Activated CD4-positive, alpha-beta T cell treated with anti-CD3 and anti-CD28 coated beads for 36 hours (primary cell): ENCODE measurements around the gene NAA50. TPM values are rescaled to one million over a fixed set of nuclear protein-coding genes. Genes with fewer than 3 reads are reported as not detected.
A peak's percentile ranks its signal among the peaks of the same experiment; 100 is the strongest.

ENCODE experiments used
- ATAC-seq: fragments of 200-7000 bp; cut with Tn5 transposase; one replicate; pipeline ENCODE4 v1.10.0; 2021; ENCODE audit warnings: mild to moderate bottlenecking, moderate library complexity
- CTCF ChIA-PET: fragments of 350-600 bp; sonication (Branson Sonifier 250); formaldehyde crosslinking; loops from one replicate; lab custom pipeline; 2021; ENCODE audit warnings: antibody characterized with exemption; lab: Charles Lee
- POLR2A ChIA-PET: fragments of 350-600 bp; sonication (Branson Sonifier 250); formaldehyde crosslinking; loops from one replicate; lab custom pipeline; 2021; ENCODE audit warnings: antibody characterized with exemption, inconsistent platforms; lab: Charles Lee
- DNase-seq: peaks from one replicate; pipeline ENCODE4 v3.0.0-alpha.2; 2020
- H3K27ac Mint-ChIP-seq: one replicate; pipeline ENCODE4 v1.8.0; 2021; ENCODE audit warnings: mixed read lengths
- H3K27me3 Mint-ChIP-seq: one replicate; pipeline ENCODE4 v1.8.0; 2021; ENCODE audit warnings: mixed read lengths
- H3K36me3 Mint-ChIP-seq: one replicate; pipeline ENCODE4 v1.8.0; 2021; ENCODE audit warnings: low read depth, mixed read lengths
- H3K4me1 Mint-ChIP-seq: one replicate; pipeline ENCODE4 v1.8.0; 2021; ENCODE audit warnings: mixed read lengths
- H3K4me3 Mint-ChIP-seq: one replicate; pipeline ENCODE4 v1.8.0; 2021; ENCODE audit warnings: mild to moderate bottlenecking, moderate library complexity, mixed read lengths
- H3K9me3 Mint-ChIP-seq: one replicate; pipeline ENCODE4 v1.8.0; 2021; ENCODE audit warnings: low read depth, mixed read lengths
- intact Hi-C, 2 experiments: fragments of 100-400 bp; cut with DNase I in 1 of 2; cut with micrococcal nuclease in 1 of 2; formaldehyde crosslinking; loops; one replicate each; pipeline versions ENCODE4 v1.14.2 to v1.15.1; 2022 to 2024; cut with DNase I, micrococcal nuclease
- total RNA-seq, 2 experiments: library from RNA; stranded (reverse); gene quantifications; one replicate each; pipeline ENCODE4 v1.2.3, GENCODE V29; 2021

The NAA50 gene
- total RNA-seq, 2 experiments from 2014 or later: 97.1 to 122 TPM

DNA sequence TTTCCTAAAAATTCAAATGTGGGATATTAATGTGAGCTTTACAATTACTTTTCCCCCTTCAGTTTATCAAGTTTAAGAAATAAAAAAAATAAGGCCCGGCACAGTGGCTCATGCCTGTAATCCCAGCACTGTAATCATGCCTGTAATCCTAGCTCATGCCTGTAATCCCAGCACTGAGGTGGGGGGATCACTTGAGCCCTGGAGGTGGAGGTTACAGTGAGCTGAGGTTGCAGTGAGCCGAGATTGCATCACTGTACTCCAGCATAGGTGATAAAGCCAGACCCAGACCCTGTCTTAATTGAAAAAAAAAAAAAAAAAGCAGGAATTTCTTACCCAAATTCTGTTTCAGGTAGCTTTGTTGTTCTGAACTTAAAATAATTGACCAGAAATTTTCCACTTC is 18.6 kb upstream of the NAA50 start:
- no peaks in the 10 kb centered on the region for H3K27me3 Mint-ChIP-seq
- no peak overlapping the region for H3K4me3 Mint-ChIP-seq
- no peak overlapping the region for H3K27ac Mint-ChIP-seq
- intact Hi-C loops: no loop called here
- POLR2A ChIA-PET: no interaction called here
- no peak for ATAC-seq
- H3K4me1 Mint-ChIP-seq: peaks cover 4% of the 10 kb centered on the region
- CTCF ChIA-PET: interaction anchor here (0.6 to 0.9 kb wide), 3 partner anchors 10 to 283 kb away, joined by 3 to 5 read pairs (median 3); no protein-coding TSS in a partner anchor
- DNase-seq: no peak
- no peaks in the 10 kb centered on the region for H3K9me3 Mint-ChIP-seq
- H3K36me3 Mint-ChIP-seq: no peaks in the 10 kb centered on the region

DNA sequence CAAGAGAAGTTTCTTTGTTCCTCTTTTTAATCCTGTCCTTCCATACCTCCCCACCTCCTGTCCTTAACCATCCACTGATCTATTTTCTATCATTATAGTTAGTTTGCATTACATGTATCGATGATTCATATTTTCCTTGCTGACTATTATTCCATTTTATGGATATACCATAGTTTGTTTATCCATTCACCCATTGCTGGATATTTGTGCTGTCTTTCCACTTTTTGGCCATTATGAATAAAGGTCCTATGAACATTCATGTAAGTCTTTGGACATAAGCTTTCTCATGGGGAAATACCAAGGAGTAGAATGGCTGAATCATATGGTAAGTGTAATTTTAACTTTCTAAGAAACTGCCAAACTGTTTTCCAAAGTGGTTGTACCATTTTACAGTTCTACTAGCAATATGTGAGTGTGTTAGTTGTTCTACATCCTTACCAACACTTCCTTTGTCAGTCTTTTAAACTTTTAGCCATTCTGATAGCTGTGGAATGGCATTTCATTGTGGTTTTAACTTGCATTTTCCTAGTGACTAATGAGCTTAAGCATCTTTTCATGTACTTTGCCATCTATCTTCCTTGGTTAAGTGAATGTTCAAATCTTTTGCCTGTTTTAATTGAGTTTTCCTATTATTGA is 12.5 kb upstream of the NAA50 start:
- H3K9me3 Mint-ChIP-seq: peaks cover 5% of the 10 kb centered on the region
- no peaks in the 10 kb centered on the region for H3K27me3 Mint-ChIP-seq
- ChIA-PET POLR2A (interaction anchor here (0.7 kb wide), 1 partner anchor 128 kb away, joined by 3 read pairs; no protein-coding TSS in a partner anchor), CTCF (interaction anchor here (0.6 to 2.1 kb wide), 3 partner anchors 9 to 1146 kb away, joined by 3 to 9 read pairs (median 6); no protein-coding TSS in a partner anchor)
- intact Hi-C loops: no loop called here
- no peak overlapping the region for H3K27ac Mint-ChIP-seq
- peak; percentile 30 for ATAC-seq
- no peak overlapping the region for H3K4me3 Mint-ChIP-seq
- H3K36me3 Mint-ChIP-seq: peaks cover 11% of the 10 kb centered on the region
- no peak for DNase-seq
- peaks cover 10% of the 10 kb centered on the region for H3K4me1 Mint-ChIP-seq

DNA sequence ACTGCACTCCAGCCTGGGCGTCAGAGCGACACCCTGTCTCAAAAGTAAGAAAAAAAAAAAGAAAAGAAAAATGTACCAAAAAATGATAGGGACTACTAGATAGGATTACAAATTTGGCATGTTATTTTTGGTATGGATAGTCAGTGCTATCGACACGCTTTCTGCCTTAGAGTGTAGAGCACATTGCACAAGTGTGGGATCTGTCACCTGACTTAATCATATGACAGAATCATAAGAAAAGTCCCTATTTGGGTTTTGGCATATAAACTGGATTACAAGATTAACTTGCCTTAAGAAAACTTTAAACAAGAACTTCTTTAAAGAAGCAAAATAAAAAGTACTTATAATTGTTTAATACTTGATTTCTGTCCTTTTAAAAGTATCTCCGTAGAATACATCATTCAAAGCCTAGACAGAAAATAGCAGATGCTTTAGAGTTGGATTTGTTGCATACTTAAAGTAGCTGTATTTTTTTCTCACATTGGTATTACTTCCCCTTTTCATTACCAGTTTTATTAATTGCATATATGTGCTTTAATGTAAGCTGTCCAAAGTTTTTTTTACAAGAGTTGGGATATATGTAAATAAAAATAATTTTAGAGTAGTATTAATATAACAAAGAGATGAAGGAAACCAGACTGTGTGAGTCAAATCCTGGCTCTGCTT is 8.6 kb upstream of the NAA50 start:
- peaks cover 19% of the 10 kb centered on the region for H3K4me1 Mint-ChIP-seq

DNA sequence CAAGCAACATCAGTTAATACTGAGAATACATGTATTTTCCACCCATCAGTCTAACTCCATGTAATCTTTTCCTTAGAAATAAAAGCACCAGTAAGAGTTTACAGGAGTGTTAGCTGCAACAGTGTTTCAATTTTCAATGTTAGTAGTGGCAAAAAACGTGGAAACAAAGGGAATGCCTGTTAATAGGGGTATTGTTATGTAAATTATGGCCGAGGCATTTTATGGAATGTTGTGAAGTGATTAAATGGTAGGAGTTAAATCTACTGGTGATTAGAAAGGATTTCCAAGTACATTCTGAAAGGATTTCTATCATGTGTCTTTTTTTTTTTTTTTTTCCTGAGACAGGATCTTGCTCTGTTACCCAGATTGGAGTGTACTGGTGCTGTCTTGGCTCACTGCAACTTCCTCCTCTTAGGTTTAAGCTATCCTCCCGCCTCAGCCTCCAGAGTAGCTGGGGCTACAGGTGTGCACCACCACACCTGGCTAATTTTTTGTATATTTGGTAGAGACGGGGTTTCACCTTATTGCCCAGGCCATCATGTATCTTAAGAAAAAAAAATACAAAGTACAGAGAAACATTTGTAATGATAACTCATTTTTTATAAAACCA is 7.4 kb upstream of the NAA50 start:
- CTCF ChIA-PET: interaction anchor here (0.7 to 1.1 kb wide), 2 partner anchors 11 to 49 kb away, joined by 3 to 5 read pairs; no protein-coding TSS in a partner anchor
- no peaks in the 10 kb centered on the region for H3K27me3 Mint-ChIP-seq
- H3K4me3 Mint-ChIP-seq: no peak overlapping the region
- peaks cover 8% of the 10 kb centered on the region for H3K36me3 Mint-ChIP-seq
- DNase-seq: no peak
- POLR2A ChIA-PET: interaction anchor here (0.6 kb wide), 1 partner anchor 144 kb away, joined by 7 read pairs; no protein-coding TSS in a partner anchor
- H3K27ac Mint-ChIP-seq: no peak overlapping the region
- intact Hi-C loops: no loop called here
- ATAC-seq: no peak
- peaks cover 3% of the 10 kb centered on the region for H3K9me3 Mint-ChIP-seq
- H3K4me1 Mint-ChIP-seq: peaks cover 24% of the 10 kb centered on the region

More for the DNA sequence above, 8.6 kb upstream of the NAA50 start:
- DNase-seq: no peak
- H3K27ac Mint-ChIP-seq: no peak overlapping the region
- no peaks in the 10 kb centered on the region for H3K27me3 Mint-ChIP-seq
- peaks cover 11% of the 10 kb centered on the region for H3K36me3 Mint-ChIP-seq
- peaks cover 5% of the 10 kb centered on the region for H3K9me3 Mint-ChIP-seq
- H3K4me3 Mint-ChIP-seq: no peak overlapping the region
- no peak for ATAC-seq
- intact Hi-C loops: no loop called here
- ChIA-PET POLR2A (no interaction called here), CTCF (interaction anchor here (0.9 to 1.4 kb wide), 3 partner anchors 10 to 27 kb away, joined by 3 to 5 read pairs (median 4); no protein-coding TSS in a partner anchor)

DNA sequence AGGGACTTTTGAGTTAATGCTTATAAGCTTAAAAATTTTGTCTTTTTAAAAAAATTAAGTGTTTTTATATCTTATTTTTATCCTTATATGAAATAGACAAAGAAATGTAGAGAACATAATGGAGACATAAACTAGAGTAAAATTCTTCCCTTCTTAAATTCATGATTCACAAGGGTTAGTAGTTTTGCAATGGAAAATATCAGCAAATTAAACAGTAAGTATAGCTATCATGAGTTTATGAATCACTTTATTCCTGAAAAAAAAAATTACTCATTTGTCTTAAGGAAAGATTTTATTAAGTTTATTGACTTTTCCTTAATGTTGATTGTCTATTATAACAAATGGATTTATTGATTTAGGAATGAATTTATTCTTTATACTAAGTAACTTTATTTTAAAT is 5.1 kb upstream of the NAA50 start:
- H3K9me3 Mint-ChIP-seq: no peaks in the 10 kb centered on the region
- ChIA-PET POLR2A (no interaction called here), CTCF (interaction anchor here (0.8 to 8.2 kb wide), 6 partner anchors 9 to 94 kb away, joined by 3 to 101 read pairs (median 4); no protein-coding TSS in a partner anchor)
- peaks cover 2% of the 10 kb centered on the region for H3K36me3 Mint-ChIP-seq
- H3K27me3 Mint-ChIP-seq: no peaks in the 10 kb centered on the region
- H3K4me3 Mint-ChIP-seq: no peak overlapping the region
- peaks cover 32% of the 10 kb centered on the region for H3K4me1 Mint-ChIP-seq
- intact Hi-C loops: no loop called here
- DNase-seq (no peak), ATAC-seq (no peak)
- H3K27ac Mint-ChIP-seq: no peak overlapping the region

DNA sequence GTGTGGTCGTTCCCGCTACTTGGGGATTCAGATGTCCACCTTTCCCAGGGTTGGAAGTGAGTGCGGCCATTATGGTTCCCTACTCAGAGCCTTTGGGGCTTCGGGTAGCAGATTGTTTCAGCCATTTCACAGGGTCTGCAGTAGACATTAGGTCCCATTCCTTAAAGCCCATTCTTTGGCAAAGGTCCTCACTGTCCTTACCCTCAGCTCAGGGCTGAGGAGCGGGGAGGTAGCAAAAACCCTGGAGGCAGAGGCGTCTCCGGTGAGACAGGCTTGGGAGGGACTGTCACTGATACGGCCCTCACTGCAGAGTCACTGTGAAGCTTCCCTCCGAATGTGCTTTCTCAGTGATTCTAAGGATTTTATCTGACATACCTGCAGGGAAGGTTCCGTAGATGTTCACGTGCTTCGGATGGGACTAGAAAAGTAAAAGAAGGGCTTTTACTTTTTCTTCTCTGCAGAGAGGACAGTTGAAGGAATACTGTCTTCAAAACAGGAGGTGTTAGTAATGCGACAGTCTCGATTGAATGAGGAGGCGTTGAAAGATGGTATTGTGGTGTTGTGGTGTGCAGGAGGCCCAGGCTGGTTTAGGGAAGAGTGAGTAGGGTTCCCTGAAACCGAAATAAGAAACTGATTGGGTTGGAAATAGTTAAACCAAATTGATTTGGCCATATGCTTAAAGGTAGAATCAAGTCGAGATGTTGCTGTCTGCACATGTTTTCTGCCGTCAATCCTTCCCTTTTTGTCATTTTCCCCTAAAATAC is 1.4 kb upstream of the NAA50 start:
- H3K36me3 Mint-ChIP-seq: peaks cover 20% of the 10 kb centered on the region
- peak overlapping the region; percentile 100 for H3K27ac Mint-ChIP-seq
- ATAC-seq: peak; percentile 23
- ChIA-PET POLR2A (interaction anchor here (0.6 to 0.7 kb wide), 4 partner anchors 24 to 728 kb away, joined by 3 to 5 read pairs (median 4); partner anchors contain the start of gene USF3), CTCF (interaction anchor here (0.6 to 8.2 kb wide), 5 partner anchors 11 to 678 kb away, joined by 3 to 101 read pairs (median 3); partner anchors contain the start of gene GRAMD1C)
- intact Hi-C loops: loop anchor here (1.0 to 10.0 kb wide), 10 partner anchors 199 to 1907 kb away; partner anchors contain the start of genes ATG3 (in 1 of the 2), SIDT1 (in 1 of the 2), ZBTB20 (in 1 of the 2) and ZDHHC23 (in 1 of the 2)
- no peaks in the 10 kb centered on the region for H3K27me3 Mint-ChIP-seq
- peak; percentile 72 for DNase-seq
- H3K4me3 Mint-ChIP-seq: peak overlapping the region; percentile 93
- peaks cover 53% of the 10 kb centered on the region for H3K4me1 Mint-ChIP-seq
- H3K9me3 Mint-ChIP-seq: no peaks in the 10 kb centered on the region

DNA sequence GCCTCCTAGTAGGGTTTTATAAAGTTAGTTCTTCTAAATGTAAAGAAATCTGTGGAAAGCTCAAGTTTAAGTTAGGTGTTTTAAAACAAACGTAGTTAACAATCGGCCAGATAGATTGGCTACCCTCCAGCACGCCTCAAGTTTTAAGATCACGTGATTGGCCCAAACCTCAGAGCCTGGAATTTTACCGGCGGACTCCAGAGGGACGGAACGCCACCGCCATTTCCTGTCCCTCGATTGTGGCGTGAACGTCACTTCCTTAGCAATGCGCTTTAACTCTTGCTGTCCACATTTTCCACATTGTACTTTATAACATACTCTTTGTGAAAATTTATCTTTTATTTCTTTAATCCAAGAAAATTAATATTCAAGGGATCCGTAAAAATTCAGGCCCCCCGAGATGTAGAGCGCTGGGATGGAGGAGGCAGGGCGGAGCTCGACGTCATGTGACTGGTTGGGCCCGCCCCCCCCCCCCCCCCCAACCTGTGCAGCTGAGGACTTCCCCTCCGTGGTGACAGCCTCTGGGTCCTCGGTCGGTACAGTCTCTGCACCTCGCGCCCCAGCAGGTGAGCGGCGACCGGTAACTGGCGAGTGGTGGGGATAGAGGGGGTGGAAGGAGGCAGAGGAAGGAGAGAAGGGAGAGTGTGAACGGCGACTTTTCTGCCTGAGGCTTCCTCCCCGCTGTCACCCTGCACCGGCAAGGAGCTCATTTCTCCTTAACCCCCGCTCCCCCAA is 666 bp upstream of the NAA50 start, which contains the start of gene ATP6V1A:
Gene ATP6V1A, plus strand, starts transcription at position 488 of the 735 bp plus-strand sequence. CDS start 31,719 bp downstream, outside the sequence.
- peaks cover 59% of the 10 kb centered on the region for H3K4me1 Mint-ChIP-seq
- peak within 1 kb of the TSS; percentile 100 for H3K27ac Mint-ChIP-seq
- intact Hi-C loops: loop anchor here (1.0 to 10.0 kb wide), 16 partner anchors 50 to 1908 kb away; partner anchors contain the start of genes CCDC191 (in 2 of the 2), QTRT2 (in 2 of the 2), SIDT1 (in 2 of the 2) and ATG3 (in 1 of the 2)
- H3K27me3 Mint-ChIP-seq: no peaks in the 10 kb centered on the region
- H3K36me3 Mint-ChIP-seq: peaks cover 20% of the 10 kb centered on the region
- no peaks in the 10 kb centered on the region for H3K9me3 Mint-ChIP-seq
- CTCF ChIA-PET: interaction anchor here (0.6 to 8.2 kb wide), 6 partner anchors 11 to 678 kb away, joined by 3 to 101 read pairs (median 3); partner anchors contain the start of gene GRAMD1C
- DNase-seq (peak; percentile 91), ATAC-seq (peak; percentile 51)
- peak within 1 kb of the TSS; percentile 93 for H3K4me3 Mint-ChIP-seq
- POLR2A ChIA-PET: interaction anchor here (0.6 to 0.7 kb wide), 4 partner anchors 25 to 727 kb away, joined by 3 to 5 read pairs (median 4); partner anchors contain the start of gene USF3

DNA sequence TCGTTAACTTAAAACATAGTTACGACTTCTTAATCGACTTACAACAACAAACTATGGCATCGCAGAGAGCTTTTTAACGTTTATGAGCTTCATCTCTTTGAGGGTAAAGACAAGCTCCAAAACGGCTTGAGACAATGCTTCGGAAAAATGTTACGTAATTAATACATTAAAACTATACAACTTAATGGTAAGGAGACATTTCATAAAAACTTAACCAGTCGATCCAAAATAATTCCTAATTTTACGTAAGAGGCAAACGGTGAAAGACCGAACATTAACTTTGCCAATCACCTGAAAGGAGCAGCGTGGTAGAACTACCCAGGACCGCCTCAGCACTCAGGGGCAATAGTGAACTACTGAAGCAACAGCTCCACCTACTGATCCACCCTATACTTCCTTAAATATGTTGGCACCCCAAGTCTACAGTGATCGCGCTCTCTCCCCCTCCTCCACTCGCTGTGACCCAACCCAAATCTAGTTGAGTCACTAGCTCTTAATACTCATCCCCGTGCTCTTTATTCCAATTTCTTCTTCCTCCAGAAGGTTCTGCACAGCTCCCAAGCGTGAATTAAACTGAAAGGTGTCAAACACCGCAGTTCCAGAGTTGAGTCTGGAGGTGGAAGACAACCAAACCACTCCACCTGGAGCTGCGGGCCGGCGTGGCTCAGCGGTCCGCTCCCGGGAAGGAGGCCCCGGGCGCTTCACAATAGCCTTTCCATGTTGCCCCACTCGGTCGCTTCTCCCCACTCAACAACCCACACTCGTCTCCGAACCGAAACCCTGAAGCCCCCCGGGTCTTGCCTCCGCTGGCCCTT is 901 bp downstream of the NAA50 start:
- peak; percentile 88 for DNase-seq
- POLR2A ChIA-PET: interaction anchor here (0.8 to 2.7 kb wide), 5 partner anchors 9 to 230 kb away, joined by 3 to 10 read pairs (median 4); partner anchors contain the start of genes SPICE1 and USF3
- ATAC-seq: peak; percentile 71

More for the DNA sequence above, 901 bp downstream of the NAA50 start:
- Mint-ChIP-seq H3K4me1 (peaks cover 69% of the 10 kb centered on the region), H3K9me3 (no peaks in the 10 kb centered on the region), H3K36me3 (peaks cover 26% of the 10 kb centered on the region), H3K27me3 (no peaks in the 10 kb centered on the region), H3K27ac (peak overlapping the region; percentile 100), H3K4me3 (peak overlapping the region; percentile 93)
- CTCF ChIA-PET: interaction anchor here (0.6 to 8.2 kb wide), 24 partner anchors 9 to 749 kb away, joined by 3 to 101 read pairs (median 4); partner anchors contain the start of gene USF3
- intact Hi-C loops: loop anchor here (1.0 to 10.0 kb wide), 14 partner anchors 9 to 1910 kb away; partner anchors contain the start of genes GRAMD1C (in 1 of the 2), SIDT1 (in 1 of the 2), SPICE1 (in 1 of the 2) and USF3 (in 1 of the 2)
